Bronchial epithelial cell (primary cell): ENCODE data around the gene TRMT44. TPM values are rescaled to one million over a fixed set of nuclear protein-coding genes. Genes with fewer than 3 reads are reported as not detected.

Experiments used
- DNase-seq: peaks from one replicate; pipeline ENCODE4 v3.0.0-alpha.2; 2010; ENCODE audit warnings: low read depth
- FAIRE-seq: peaks from 2 replicates; lab custom pipeline; 2011; peaks lifted over from hg19 to GRCh38; lab: Jason Lieb, UNC
- H3K27me3 ChIP-seq: 2 replicates; pipeline ENCODE4 v1.5.1; 2011; ENCODE audit warnings: low read length; ENCODE audit not compliant: control insufficient read depth, insufficient read depth
- H3K36me3 ChIP-seq: 2 replicates; pipeline ENCODE4 v1.5.1; 2011; ENCODE audit warnings: low read length; ENCODE audit not compliant: control insufficient read depth, insufficient read depth
- H3K4me3 ChIP-seq: 2 replicates; pipeline ENCODE4 v1.5.1; 2011; ENCODE audit warnings: mild to moderate bottlenecking, low read depth, low read length, control low read depth
- CTCF ChIP-seq: IDR thresholded peaks from 2 replicates; pipeline ENCODE4 v1.5.1; 2011; ENCODE audit warnings: mild to moderate bottlenecking, moderate library complexity, low read length, control low read depth, inconsistent platforms; ENCODE audit not compliant: insufficient read depth, severe bottlenecking
- total RNA-seq: library from RNA; depleted of rRNA; stranded (reverse); fragments of >200 nt; gene quantifications from 2 replicates; pipeline ENCODE4 v1.2.1, GENCODE V29; 2014

The TRMT44 gene
- total RNA-seq, 1 donor from 2014 or later: 10.0 TPM

DNA sequence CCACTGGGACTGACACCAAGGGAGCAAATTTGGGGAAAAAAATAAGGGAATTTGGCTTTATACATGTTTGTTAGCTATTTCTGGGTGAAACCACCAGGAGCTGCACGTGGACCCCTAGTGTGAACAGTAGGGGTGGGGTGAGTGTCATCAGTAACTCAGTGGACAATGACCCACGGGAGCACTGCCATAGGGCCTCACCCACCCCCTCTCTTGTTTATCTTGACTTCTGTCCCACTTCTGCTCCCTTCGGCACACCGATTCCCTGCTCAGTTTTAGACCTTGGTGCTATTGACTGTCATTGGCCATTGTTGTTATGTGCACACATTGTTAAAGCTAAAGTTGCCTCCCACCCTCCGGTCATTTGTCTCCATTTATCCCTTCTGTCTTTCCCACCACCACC, 9.0 kb upstream of the TRMT44 start:
- no peak overlapping the region for H3K4me3 ChIP-seq
- no peak for TF ChIP-seq CTCF
- no peak for DNase-seq
- FAIRE-seq: no peak
- H3K27me3 ChIP-seq: no peaks in the 10 kb centered on the region
- no peaks in the 10 kb centered on the region for H3K36me3 ChIP-seq

DNA sequence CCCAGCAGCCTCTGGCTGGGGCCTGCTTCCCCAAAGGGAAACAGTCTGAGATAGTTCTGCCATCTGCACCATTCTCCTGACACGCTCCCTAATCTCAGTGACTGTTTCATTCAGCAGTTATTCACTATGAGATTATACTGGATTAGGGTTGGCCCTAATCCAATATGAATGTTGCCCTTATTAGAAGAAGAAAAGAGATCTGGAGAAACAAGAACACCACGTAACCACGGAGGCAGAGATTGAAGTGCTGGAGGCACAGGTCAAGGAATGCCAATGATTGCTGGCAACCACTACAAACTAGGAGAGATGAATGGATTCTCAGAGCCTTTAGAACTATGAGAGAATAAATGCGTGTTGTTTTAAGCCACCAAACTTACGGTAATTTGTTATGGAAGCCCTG, 7.4 kb upstream of the TRMT44 start:
- Histone ChIP-seq H3K4me3 (no peak overlapping the region), H3K36me3 (no peaks in the 10 kb centered on the region), H3K27me3 (no peaks in the 10 kb centered on the region)
- FAIRE-seq: no peak
- DNase-seq: no peak
- no peak for TF ChIP-seq CTCF

GRCh38 chr4:8434251-8435073, 6.1 kb upstream of the TRMT44 start:
- DNase-seq: no peak
- TF ChIP-seq CTCF: no peak
- no peak overlapping the region for H3K4me3 ChIP-seq
- no peak for FAIRE-seq
- H3K27me3 ChIP-seq: no peaks in the 10 kb centered on the region
- no peaks in the 10 kb centered on the region for H3K36me3 ChIP-seq

DNA sequence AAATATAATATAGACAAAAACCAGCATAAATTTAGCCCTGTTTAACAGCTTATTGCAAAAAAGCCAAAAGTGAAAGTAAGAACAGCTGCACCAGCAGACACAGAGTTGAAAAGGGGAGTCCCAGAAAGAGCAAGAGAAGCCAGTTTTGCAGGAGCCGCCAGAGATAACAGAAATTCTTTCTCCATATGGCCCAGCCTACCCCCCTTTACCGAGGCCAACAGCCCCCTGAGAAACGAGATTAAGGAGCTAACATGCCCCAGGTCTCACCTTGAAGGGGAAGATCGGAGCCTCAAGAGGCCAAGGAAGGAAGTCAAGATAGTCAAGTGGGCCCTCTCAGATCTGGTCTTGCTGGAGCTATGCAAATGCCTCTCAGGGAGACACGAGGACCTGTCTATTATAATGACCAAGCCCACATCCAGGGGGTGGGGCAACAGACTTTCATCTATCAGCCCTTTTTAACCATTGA, 4.9 kb upstream of the TRMT44 start:
- Histone ChIP-seq H3K36me3 (no peaks in the 10 kb centered on the region), H3K27me3 (no peaks in the 10 kb centered on the region), H3K4me3 (peak overlapping the region; percentile 5)
- DNase-seq (no peak), FAIRE-seq (no peak)
- TF ChIP-seq CTCF: no peak

GRCh38 chr4:8437281-8437680, 3.3 kb upstream of the TRMT44 start:
- DNase-seq: no peak
- no peaks in the 10 kb centered on the region for H3K27me3 ChIP-seq
- no peak for FAIRE-seq
- no peaks in the 10 kb centered on the region for H3K36me3 ChIP-seq
- H3K4me3 ChIP-seq: peak overlapping the region; percentile 13
- peak; percentile 27 for TF ChIP-seq CTCF
